Parathyroid adenoma (tissue), 2 donors: ENCODE results near the gene CWC27.

Experiments
- H2AFZ ChIP-seq: fragments of 300-600 bp; sonication (generic); one replicate; pipeline ENCODE4 v1.7.0; 2017; ENCODE audit warnings: antibody characterized with exemption, mild to moderate bottlenecking
- H3K27ac ChIP-seq: fragments of 300-600 bp; sonication (generic); one replicate; pipeline ENCODE4 v1.7.0; 2017
- H3K27me3 ChIP-seq: fragments of 300-600 bp; sonication (generic); one replicate; pipeline ENCODE4 v1.7.0; 2017; ENCODE audit warnings: low read length; ENCODE audit not compliant: control insufficient read depth, insufficient read depth
- H3K36me3 ChIP-seq: fragments of 300-600 bp; sonication (generic); one replicate; pipeline ENCODE4 v1.7.0; 2017; ENCODE audit warnings: low read length; ENCODE audit not compliant: control insufficient read depth, insufficient read depth
- H3K4me1 ChIP-seq: fragments of 300-600 bp; sonication (generic); one replicate; pipeline ENCODE4 v1.7.0; 2017; ENCODE audit warnings: control low read depth
- H3K4me2 ChIP-seq: fragments of 300-600 bp; sonication (generic); one replicate; pipeline ENCODE4 v1.7.0; 2017; ENCODE audit warnings: low read length
- H3K4me3 ChIP-seq: fragments of 300-600 bp; sonication (generic); one replicate; pipeline ENCODE4 v1.7.0; 2017; ENCODE audit warnings: low read depth, low read length
- H3K79me2 ChIP-seq: fragments of 300-600 bp; sonication (generic); one replicate; pipeline ENCODE4 v1.7.0; 2017; ENCODE audit warnings: control low read depth
- H3K9ac ChIP-seq: fragments of 300-600 bp; sonication (generic); one replicate; pipeline ENCODE4 v1.7.0; 2017; ENCODE audit warnings: mild to moderate bottlenecking
- H3K9me3 ChIP-seq: fragments of 300-600 bp; sonication (generic); one replicate; pipeline ENCODE4 v1.7.0; 2017; ENCODE audit warnings: low read length; ENCODE audit not compliant: control insufficient read depth
- CTCF ChIP-seq: fragments of 300-600 bp; sonication (generic); IDR thresholded peaks from one replicate; pipeline ENCODE4 v1.7.0; 2017; ENCODE audit warnings: antibody characterized with exemption, mild to moderate bottlenecking
- donor health status: primary hyperparathyroidism.

Gene CWC27

GRCh38 chr5:64836786-64837185 is 68.1 kb downstream of the CWC27 start:
- Histone ChIP-seq H3K4me2 (no peak overlapping the region), H3K9me3 (no peaks in the 10 kb centered on the region), H3K79me2 (no peaks in the 10 kb centered on the region), H3K27me3 (no peaks in the 10 kb centered on the region), H3K27ac (no peak overlapping the region), H3K36me3 (no peaks in the 10 kb centered on the region), H3K9ac (no peak overlapping the region), H3K4me3 (no peak overlapping the region), H3K4me1 (no peaks in the 10 kb centered on the region), H2AFZ (no peak overlapping the region)
- no peak for TF ChIP-seq CTCF

DNA sequence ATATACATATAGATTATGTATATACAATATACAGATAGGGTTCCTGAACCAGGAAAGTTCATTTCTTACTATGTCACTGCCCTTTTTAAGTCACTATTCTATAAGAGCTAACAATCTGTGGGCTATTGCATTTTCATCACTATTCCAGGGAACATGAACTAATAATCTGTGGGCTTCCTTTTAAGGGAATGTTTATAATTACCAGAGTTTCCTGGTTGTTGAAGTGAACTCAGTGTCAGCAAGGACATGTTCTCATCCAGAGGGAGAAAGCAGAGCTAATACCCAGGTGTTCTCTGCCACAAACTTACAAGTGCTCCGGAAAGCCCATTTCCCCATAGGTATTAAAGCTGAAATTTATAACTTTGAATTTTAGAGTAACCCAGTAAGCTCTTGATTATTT is 69.6 kb downstream of the CWC27 start:
- Histone ChIP-seq H3K27ac (no peak overlapping the region), H3K36me3 (no peaks in the 10 kb centered on the region), H2AFZ (no peak overlapping the region), H3K4me3 (no peak overlapping the region), H3K4me1 (no peaks in the 10 kb centered on the region), H3K9me3 (no peaks in the 10 kb centered on the region), H3K79me2 (no peaks in the 10 kb centered on the region), H3K27me3 (no peaks in the 10 kb centered on the region), H3K4me2 (no peak overlapping the region), H3K9ac (no peak overlapping the region)
- TF ChIP-seq CTCF = no peak

DNA sequence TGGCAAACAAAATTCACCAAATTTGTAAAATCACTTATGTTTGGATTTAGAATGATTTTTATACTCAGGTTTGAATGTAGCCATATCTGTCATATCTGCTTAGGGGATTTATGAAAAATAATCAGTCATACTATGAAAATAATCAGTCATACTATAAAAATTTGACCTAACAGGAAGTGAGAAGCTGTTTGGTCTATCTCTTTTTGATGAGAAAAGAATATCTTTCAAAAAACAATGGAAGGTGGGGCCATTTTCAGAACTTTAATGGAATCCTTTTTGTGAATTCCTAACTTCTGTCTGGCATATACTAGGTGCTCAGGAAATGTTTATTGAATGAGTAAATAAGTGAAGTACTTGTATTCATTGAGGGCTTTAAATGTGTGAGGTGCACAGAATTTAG is 70.1 kb downstream of the CWC27 start:
- Histone ChIP-seq H3K9me3 (no peaks in the 10 kb centered on the region), H3K36me3 (no peaks in the 10 kb centered on the region), H3K4me2 (no peak overlapping the region), H3K9ac (no peak overlapping the region), H3K4me3 (no peak overlapping the region), H3K27ac (no peak overlapping the region), H2AFZ (no peak overlapping the region), H3K4me1 (no peaks in the 10 kb centered on the region), H3K79me2 (no peaks in the 10 kb centered on the region), H3K27me3 (no peaks in the 10 kb centered on the region)
- no peak for TF ChIP-seq CTCF

DNA sequence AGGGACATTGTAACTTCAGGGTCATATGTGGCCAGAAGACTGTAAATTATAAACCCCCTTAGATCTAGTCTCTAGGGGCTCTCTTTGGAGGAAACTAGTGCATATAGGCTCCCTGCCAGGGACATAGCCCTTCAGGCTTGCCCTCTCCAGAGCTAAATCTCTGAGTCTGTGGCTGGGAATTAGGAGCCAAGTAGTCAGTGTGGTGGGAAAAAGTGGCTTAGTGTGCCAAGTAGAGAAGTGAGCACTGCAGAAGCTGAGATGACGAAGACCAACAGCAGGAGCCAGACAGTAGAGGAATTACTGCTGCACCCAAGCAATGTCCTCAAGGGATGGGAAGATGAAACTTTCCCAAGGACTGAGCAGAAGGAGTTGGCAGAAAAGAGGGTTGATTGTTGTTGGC is 71.2 kb downstream of the CWC27 start:
- H3K79me2 ChIP-seq = no peaks in the 10 kb centered on the region

More for the DNA sequence above, 71.2 kb downstream of the CWC27 start:
- no peak overlapping the region for H3K4me2 ChIP-seq
- no peaks in the 10 kb centered on the region for H3K27me3 ChIP-seq
- no peaks in the 10 kb centered on the region for H3K9me3 ChIP-seq
- H3K9ac ChIP-seq = no peak overlapping the region
- H3K27ac ChIP-seq = no peak overlapping the region
- no peaks in the 10 kb centered on the region for H3K4me1 ChIP-seq
- no peak overlapping the region for H3K4me3 ChIP-seq
- no peak for TF ChIP-seq CTCF
- H3K36me3 ChIP-seq = no peaks in the 10 kb centered on the region
- H2AFZ ChIP-seq = no peak overlapping the region
